A673 (cell line): ENCODE data around the gene SNED1. TPM values are rescaled to one million over a fixed set of nuclear protein-coding genes. Genes with fewer than 3 reads are reported as not detected.

Experiments
- BruUV-seq: library from RNA; stranded (reverse); fragments of 400-500 nt; replicated peaks from 2 replicates; lab custom pipeline; 2021; lab: Mats Ljungman, UMichigan
- CTCF ChIA-PET: fragments of 300-600 bp; sonication (Branson Sonifier 250); formaldehyde crosslinking; loops from one replicate; lab custom pipeline; 2022; ENCODE audit warnings: antibody characterized with exemption; lab: Charles Lee
- POLR2A ChIA-PET: fragments of 300-600 bp; sonication (Branson Sonifier 250); formaldehyde crosslinking; loops from one replicate; lab custom pipeline; 2022; ENCODE audit warnings: antibody characterized with exemption; ENCODE audit not compliant: low non-redundant PET; lab: Charles Lee
- DNase-seq: peaks from one replicate; pipeline ENCODE4 v3.0.0-alpha.2; 2015; ENCODE audit warnings: low spot score
- H3K27ac ChIP-seq: fragments of 200-600 bp; sonication (generic); 2 replicates; pipeline ENCODE4 v1.5.1; 2016; ENCODE audit warnings: mixed run types, low read depth, mild to moderate bottlenecking, mixed read lengths, antibody characterized with exemption, low read length; ENCODE audit not compliant: poor library complexity, severe bottlenecking
- H3K27me3 ChIP-seq: fragments of 200-600 bp; sonication (generic); replicated peaks from 2 replicates; pipeline ENCODE4 v1.6.1; 2017; ENCODE audit warnings: mixed run types, low read depth, mild to moderate bottlenecking, mixed read lengths, antibody characterized with exemption, low read length; ENCODE audit not compliant: insufficient read depth, poor library complexity
- H3K36me3 ChIP-seq: fragments of 200-600 bp; sonication (generic); 2 replicates; pipeline ENCODE4 v1.6.1; 2016; ENCODE audit warnings: mixed run types, mild to moderate bottlenecking, mixed read lengths, antibody characterized with exemption, low read length; ENCODE audit not compliant: insufficient read depth, poor library complexity, severe bottlenecking
- H3K4me1 ChIP-seq: fragments of 200-600 bp; sonication (generic); 2 replicates; pipeline ENCODE4 v1.6.1; 2017; ENCODE audit warnings: mixed run types, mild to moderate bottlenecking, mixed read lengths, antibody characterized with exemption, low read length; ENCODE audit not compliant: insufficient read depth, poor library complexity, severe bottlenecking
- H3K4me3 ChIP-seq: fragments of 200-600 bp; sonication (generic); 2 replicates; pipeline ENCODE4 v1.5.1; 2016; ENCODE audit warnings: low read depth, mixed run types, mild to moderate bottlenecking, mixed read lengths, low read length; ENCODE audit not compliant: poor library complexity, severe bottlenecking
- H3K9me3 ChIP-seq: fragments of 200-600 bp; sonication (generic); 2 replicates; pipeline ENCODE4 v1.6.1; 2016; ENCODE audit warnings: mixed run types, low read depth, mild to moderate bottlenecking, mixed read lengths, antibody characterized with exemption, low read length; ENCODE audit not compliant: poor library complexity, severe bottlenecking
- EZH2 ChIP-seq: fragments of 200-600 bp; sonication (generic); IDR thresholded peaks from 2 replicates; pipeline ENCODE4 v1.6.1; 2017; ENCODE audit warnings: borderline replicate concordance, low read depth, mild to moderate bottlenecking, mixed read lengths, antibody characterized with exemption, low read length; ENCODE audit not compliant: poor library complexity, severe bottlenecking
- intact Hi-C: fragments of 100-400 bp; cut with micrococcal nuclease; formaldehyde crosslinking; loops from one replicate; pipeline ENCODE4 v1.10.0; 2022; ENCODE audit not compliant: unreplicated experiment
- total RNA-seq: library from RNA; stranded (reverse); gene quantifications from 2 replicates; pipeline ENCODE4 v1.2.3, GENCODE V29; 2021
- TF ChIP-seq, protein P1 (sequence below): fragments of 300-800, 200-600 bp; sonication (generic); conservative IDR thresholded peaks from 2 replicates; pipeline ENCODE4 v1.5.1; 2017; ENCODE audit warnings: low read depth, mild to moderate bottlenecking, antibody characterized with exemption, low read length, moderate library complexity, mixed read lengths

SNED1 gene
- total RNA-seq, 1 experiment from 2014 or later: 3.0 TPM

DNA sequence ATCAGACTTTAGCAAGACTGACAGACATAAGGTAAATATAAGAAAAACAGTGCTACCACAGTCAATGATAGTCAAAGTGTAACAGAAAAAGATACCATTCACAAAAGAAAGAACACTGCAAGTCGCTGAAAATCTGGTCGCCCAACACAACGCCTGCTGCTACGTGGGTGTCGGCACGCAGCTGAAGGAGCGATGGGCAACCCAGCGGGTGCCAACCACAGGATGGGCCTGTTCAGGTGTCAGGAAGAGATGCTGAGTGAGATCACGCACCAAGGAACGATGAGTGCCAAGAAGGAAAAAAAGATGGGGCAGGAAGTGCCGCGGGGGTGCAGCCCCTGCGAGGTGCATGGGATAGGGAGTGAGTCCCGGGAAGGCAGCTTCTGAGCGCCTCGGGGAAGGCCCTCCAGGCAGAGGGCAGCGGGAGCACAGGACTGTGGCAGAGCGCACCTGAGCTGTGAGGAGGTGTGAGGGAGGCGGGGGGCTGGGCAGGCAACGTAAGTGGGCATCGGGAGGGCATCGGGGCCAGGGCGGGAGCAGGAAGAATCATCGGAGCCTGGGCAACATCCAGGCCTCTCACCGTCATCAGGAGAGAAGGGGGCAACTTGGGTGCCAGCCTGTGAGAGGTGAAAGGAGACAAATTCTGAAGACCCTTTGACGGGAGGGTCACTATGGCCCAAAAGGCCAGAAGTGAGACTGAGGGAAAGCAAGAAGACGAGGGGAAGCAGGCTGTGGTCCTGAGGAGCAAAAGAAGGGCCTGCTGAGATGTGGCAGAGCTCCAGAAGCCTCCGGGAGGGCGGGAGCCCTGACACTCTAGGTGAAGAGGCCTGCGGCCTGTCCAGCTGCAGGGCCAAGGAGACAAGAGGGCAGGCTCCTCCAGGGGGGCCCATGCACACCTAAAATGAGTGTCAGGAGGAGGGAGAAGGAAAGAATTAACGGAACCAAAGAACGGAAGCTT, 118.5 kb downstream of the SNED1 start:
- CTCF ChIA-PET: no interaction called here
- peaks cover 23% of the 10 kb centered on the region for H3K36me3 ChIP-seq
- H3K4me1 ChIP-seq: no peaks in the 10 kb centered on the region
- intact Hi-C loops: no loop called here
- no peak for DNase-seq
- POLR2A ChIA-PET: no interaction called here
- no peak overlapping the region for H3K27ac ChIP-seq
- no peak overlapping the region for H3K4me3 ChIP-seq
- no TSS peak for BruUV-seq
- TF ChIP-seq, protein P1, sequence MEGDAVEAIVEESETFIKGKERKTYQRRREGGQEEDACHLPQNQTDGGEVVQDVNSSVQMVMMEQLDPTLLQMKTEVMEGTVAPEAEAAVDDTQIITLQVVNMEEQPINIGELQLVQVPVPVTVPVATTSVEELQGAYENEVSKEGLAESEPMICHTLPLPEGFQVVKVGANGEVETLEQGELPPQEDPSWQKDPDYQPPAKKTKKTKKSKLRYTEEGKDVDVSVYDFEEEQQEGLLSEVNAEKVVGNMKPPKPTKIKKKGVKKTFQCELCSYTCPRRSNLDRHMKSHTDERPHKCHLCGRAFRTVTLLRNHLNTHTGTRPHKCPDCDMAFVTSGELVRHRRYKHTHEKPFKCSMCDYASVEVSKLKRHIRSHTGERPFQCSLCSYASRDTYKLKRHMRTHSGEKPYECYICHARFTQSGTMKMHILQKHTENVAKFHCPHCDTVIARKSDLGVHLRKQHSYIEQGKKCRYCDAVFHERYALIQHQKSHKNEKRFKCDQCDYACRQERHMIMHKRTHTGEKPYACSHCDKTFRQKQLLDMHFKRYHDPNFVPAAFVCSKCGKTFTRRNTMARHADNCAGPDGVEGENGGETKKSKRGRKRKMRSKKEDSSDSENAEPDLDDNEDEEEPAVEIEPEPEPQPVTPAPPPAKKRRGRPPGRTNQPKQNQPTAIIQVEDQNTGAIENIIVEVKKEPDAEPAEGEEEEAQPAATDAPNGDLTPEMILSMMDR: no peak
- no peak for TF ChIP-seq EZH2
- no peaks in the 10 kb centered on the region for H3K9me3 ChIP-seq
- no peaks in the 10 kb centered on the region for H3K27me3 ChIP-seq

DNA sequence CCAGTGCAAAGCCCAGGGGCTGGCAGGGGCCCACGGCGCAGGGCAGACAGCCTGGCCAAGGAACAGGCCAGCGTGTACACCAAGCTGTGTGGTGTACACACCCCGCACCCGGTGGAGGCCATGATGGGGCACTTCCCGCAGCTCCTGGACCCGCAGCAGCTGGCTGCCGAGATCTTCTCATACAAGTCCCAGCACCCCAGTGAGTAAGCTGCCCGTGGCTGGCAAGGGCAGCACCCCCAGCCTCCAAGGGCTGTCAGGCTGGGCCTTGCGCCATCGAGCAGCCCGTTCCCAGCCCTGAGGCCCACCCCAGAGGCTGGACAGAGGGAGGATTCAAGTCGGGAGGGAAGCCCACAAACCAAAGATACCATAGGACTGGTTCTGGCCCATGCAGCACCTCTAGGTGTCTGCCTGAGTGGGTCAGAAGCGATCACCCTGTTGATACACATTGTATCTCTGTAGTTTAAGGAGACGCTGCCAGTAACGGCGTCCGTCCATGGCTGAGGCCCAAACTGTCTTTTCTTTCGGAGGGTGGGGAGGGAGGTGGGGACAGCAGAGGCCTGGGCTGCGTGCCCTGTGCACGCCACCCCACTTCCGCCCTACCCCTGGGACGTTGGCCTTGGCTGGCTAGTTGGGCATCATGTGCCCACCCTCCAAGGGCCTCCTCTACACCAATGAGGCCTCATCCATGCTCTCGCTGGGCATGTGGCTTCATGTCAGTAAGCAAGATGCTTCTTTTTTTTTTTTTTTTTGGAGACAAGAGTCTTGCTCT, 120.5 kb downstream of the SNED1 start:
- Histone ChIP-seq H3K27ac (no peak overlapping the region), H3K36me3 (peaks cover 19% of the 10 kb centered on the region), H3K4me1 (no peaks in the 10 kb centered on the region), H3K9me3 (no peaks in the 10 kb centered on the region), H3K27me3 (no peaks in the 10 kb centered on the region), H3K4me3 (no peak overlapping the region)
- no peak for DNase-seq
- ChIA-PET CTCF (no interaction called here), POLR2A (no interaction called here)
- BruUV-seq: no TSS peak
- TF ChIP-seq, protein P1: no peak
- TF ChIP-seq EZH2: no peak
- intact Hi-C loops: no loop called here

DNA sequence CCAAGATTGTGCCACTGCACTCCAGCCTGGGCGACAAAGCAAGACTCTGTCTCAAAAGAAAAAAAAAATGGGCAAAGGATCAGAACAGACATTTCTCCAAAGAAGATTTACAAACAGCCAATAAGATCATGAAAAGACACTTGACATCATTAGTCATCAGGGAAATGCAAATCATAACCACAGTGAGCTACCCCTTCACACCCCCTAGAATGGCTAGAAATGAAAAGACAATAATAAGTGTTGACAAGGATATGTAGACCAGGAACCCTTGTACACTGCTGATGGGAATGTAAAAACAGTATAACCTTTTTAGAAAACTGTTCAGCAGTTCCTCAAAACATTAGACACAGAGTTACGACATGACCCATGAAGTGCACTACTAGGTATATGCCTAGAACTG, 122.0 kb downstream of the SNED1 start:
- intact Hi-C loops: no loop called here
- Histone ChIP-seq H3K27ac (no peak overlapping the region), H3K27me3 (no peaks in the 10 kb centered on the region), H3K9me3 (no peaks in the 10 kb centered on the region), H3K4me3 (no peak overlapping the region), H3K36me3 (peaks cover 16% of the 10 kb centered on the region), H3K4me1 (no peaks in the 10 kb centered on the region)
- ChIA-PET POLR2A (no interaction called here), CTCF (no interaction called here)
- TF ChIP-seq, protein P1: no peak
- TF ChIP-seq EZH2: no peak
- DNase-seq: no peak
- no TSS peak for BruUV-seq
